ENCODE data around the gene MAPKBP1.
A peak's percentile ranks its signal among the peaks of the same experiment; 100 is the strongest.

The MAPKBP1 gene

GRCh38 chr15:41866263-41866703, 92.0 kb downstream of the MAPKBP1 start:
- DNase-seq (ENCODE audit: low read depth): no peak
- H3K9ac ChIP-seq (ENCODE audit: low read length): no peak overlapping the region
- no peak overlapping the region for H3K4me3 ChIP-seq (ENCODE audit: low read length)
- H3K4me1 ChIP-seq (ENCODE audit: control insufficient read depth, insufficient read depth, low read length): peaks cover 24% of the 10 kb centered on the region
- H3K9me3 ChIP-seq (ENCODE audit: control insufficient read depth, low read length): no peaks in the 10 kb centered on the region
- H3K36me3 ChIP-seq (ENCODE audit: control insufficient read depth, insufficient read depth, low read length, severe bottlenecking): no peaks in the 10 kb centered on the region
- H3K27me3 ChIP-seq (replicated peaks; ENCODE audit: control insufficient read depth, insufficient read depth, low read length): peaks cover 17% of the 10 kb centered on the region

- H3K4me1 ChIP-seq (ENCODE audit: control insufficient read depth, insufficient read depth, low read length): peaks cover 24% of the 10 kb centered on the region
- no peaks in the 10 kb centered on the region for H3K36me3 ChIP-seq (ENCODE audit: control insufficient read depth, insufficient read depth, low read length, severe bottlenecking)
- peaks cover 18% of the 10 kb centered on the region for H3K27me3 ChIP-seq (replicated peaks; ENCODE audit: control insufficient read depth, insufficient read depth, low read length)
- no peak overlapping the region for H3K4me3 ChIP-seq (ENCODE audit: low read length)
- DNase-seq (ENCODE audit: low read depth): no peak
- no peak overlapping the region for H3K9ac ChIP-seq (ENCODE audit: low read length)
- H3K9me3 ChIP-seq (ENCODE audit: control insufficient read depth, low read length): no peaks in the 10 kb centered on the region
These were observed 92.7 kb downstream of the MAPKBP1 start for GRCh38 chr15:41866872-41867579.

- Histone ChIP-seq H3K4me1 (ENCODE audit: control insufficient read depth, insufficient read depth, low read length) (peaks cover 24% of the 10 kb centered on the region), H3K4me3 (ENCODE audit: low read length) (no peak overlapping the region), H3K9me3 (ENCODE audit: control insufficient read depth, low read length) (no peaks in the 10 kb centered on the region), H3K27me3 (replicated peaks; ENCODE audit: control insufficient read depth, insufficient read depth, low read length) (peaks cover 17% of the 10 kb centered on the region), H3K36me3 (ENCODE audit: control insufficient read depth, insufficient read depth, low read length, severe bottlenecking) (no peaks in the 10 kb centered on the region), H3K9ac (ENCODE audit: low read length) (no peak overlapping the region)
- no peak for DNase-seq (ENCODE audit: low read depth)
These were observed 94.0 kb downstream of the MAPKBP1 start for GRCh38 chr15:41868321-41868720.

GRCh38 chr15:41869770-41870688, 95.7 kb downstream of the MAPKBP1 start:
- Histone ChIP-seq H3K27me3 (replicated peaks; ENCODE audit: control insufficient read depth, insufficient read depth, low read length) (peaks cover 25% of the 10 kb centered on the region), H3K9ac (ENCODE audit: low read length) (no peak overlapping the region), H3K4me1 (ENCODE audit: control insufficient read depth, insufficient read depth, low read length) (peaks cover 24% of the 10 kb centered on the region), H3K4me3 (ENCODE audit: low read length) (no peak overlapping the region), H3K9me3 (ENCODE audit: control insufficient read depth, low read length) (no peaks in the 10 kb centered on the region), H3K36me3 (ENCODE audit: control insufficient read depth, insufficient read depth, low read length, severe bottlenecking) (no peaks in the 10 kb centered on the region)
- no peak for DNase-seq (ENCODE audit: low read depth)

GRCh38 chr15:41870689-41871081, 96.4 kb downstream of the MAPKBP1 start:
- Histone ChIP-seq H3K9ac (ENCODE audit: low read length) (no peak overlapping the region), H3K27me3 (replicated peaks; ENCODE audit: control insufficient read depth, insufficient read depth, low read length) (peaks cover 25% of the 10 kb centered on the region), H3K4me3 (ENCODE audit: low read length) (no peak overlapping the region), H3K36me3 (ENCODE audit: control insufficient read depth, insufficient read depth, low read length, severe bottlenecking) (no peaks in the 10 kb centered on the region), H3K4me1 (ENCODE audit: control insufficient read depth, insufficient read depth, low read length) (peaks cover 24% of the 10 kb centered on the region), H3K9me3 (ENCODE audit: control insufficient read depth, low read length) (no peaks in the 10 kb centered on the region)
- DNase-seq (ENCODE audit: low read depth): peak; percentile 16

GRCh38 chr15:41871175-41871905, 97.1 kb downstream of the MAPKBP1 start:
- no peak overlapping the region for H3K9ac ChIP-seq (ENCODE audit: low read length)
- DNase-seq (ENCODE audit: low read depth): no peak
- H3K9me3 ChIP-seq (ENCODE audit: control insufficient read depth, low read length): no peaks in the 10 kb centered on the region
- H3K27me3 ChIP-seq (replicated peaks; ENCODE audit: control insufficient read depth, insufficient read depth, low read length): peaks cover 25% of the 10 kb centered on the region
- no peak overlapping the region for H3K4me3 ChIP-seq (ENCODE audit: low read length)
- H3K4me1 ChIP-seq (ENCODE audit: control insufficient read depth, insufficient read depth, low read length): peaks cover 24% of the 10 kb centered on the region
- H3K36me3 ChIP-seq (ENCODE audit: control insufficient read depth, insufficient read depth, low read length, severe bottlenecking): no peaks in the 10 kb centered on the region

- Histone ChIP-seq H3K36me3 (ENCODE audit: control insufficient read depth, insufficient read depth, low read length, severe bottlenecking) (no peaks in the 10 kb centered on the region), H3K4me1 (ENCODE audit: control insufficient read depth, insufficient read depth, low read length) (peaks cover 24% of the 10 kb centered on the region), H3K9ac (ENCODE audit: low read length) (no peak overlapping the region), H3K4me3 (ENCODE audit: low read length) (no peak overlapping the region), H3K27me3 (replicated peaks; ENCODE audit: control insufficient read depth, insufficient read depth, low read length) (peaks cover 25% of the 10 kb centered on the region), H3K9me3 (ENCODE audit: control insufficient read depth, low read length) (no peaks in the 10 kb centered on the region)
- DNase-seq (ENCODE audit: low read depth): no peak
These were observed 98.0 kb downstream of the MAPKBP1 start for GRCh38 chr15:41872166-41872747.

- H3K36me3 ChIP-seq (ENCODE audit: control insufficient read depth, insufficient read depth, low read length, severe bottlenecking): no peaks in the 10 kb centered on the region
- DNase-seq (ENCODE audit: low read depth): no peak
- no peaks in the 10 kb centered on the region for H3K9me3 ChIP-seq (ENCODE audit: control insufficient read depth, low read length)
These were observed 99.4 kb downstream of the MAPKBP1 start for GRCh38 chr15:41873711-41874110.

GRCh38 chr15:41874736-41875135, 100.5 kb downstream of the MAPKBP1 start:
- Histone ChIP-seq H3K27me3 (replicated peaks; ENCODE audit: control insufficient read depth, insufficient read depth, low read length) (peaks cover 34% of the 10 kb centered on the region), H3K4me3 (ENCODE audit: low read length) (no peak overlapping the region), H3K9ac (ENCODE audit: low read length) (no peak overlapping the region), H3K9me3 (ENCODE audit: control insufficient read depth, low read length) (no peaks in the 10 kb centered on the region), H3K36me3 (ENCODE audit: control insufficient read depth, insufficient read depth, low read length, severe bottlenecking) (no peaks in the 10 kb centered on the region), H3K4me1 (ENCODE audit: control insufficient read depth, insufficient read depth, low read length) (peaks cover 16% of the 10 kb centered on the region)
- no peak for DNase-seq (ENCODE audit: low read depth)

More at GRCh38 chr15:41873711-41874110, 99.4 kb downstream of the MAPKBP1 start:
- Histone ChIP-seq H3K9ac (ENCODE audit: low read length) (no peak overlapping the region), H3K27me3 (replicated peaks; ENCODE audit: control insufficient read depth, insufficient read depth, low read length) (peaks cover 25% of the 10 kb centered on the region), H3K4me3 (ENCODE audit: low read length) (no peak overlapping the region), H3K4me1 (ENCODE audit: control insufficient read depth, insufficient read depth, low read length) (peaks cover 24% of the 10 kb centered on the region)

GRCh38 chr15:41876007-41876406, 101.7 kb downstream of the MAPKBP1 start:
- Histone ChIP-seq H3K27me3 (replicated peaks; ENCODE audit: control insufficient read depth, insufficient read depth, low read length) (peaks cover 43% of the 10 kb centered on the region), H3K4me1 (ENCODE audit: control insufficient read depth, insufficient read depth, low read length) (peaks cover 3% of the 10 kb centered on the region), H3K36me3 (ENCODE audit: control insufficient read depth, insufficient read depth, low read length, severe bottlenecking) (no peaks in the 10 kb centered on the region), H3K9ac (ENCODE audit: low read length) (no peak overlapping the region), H3K4me3 (ENCODE audit: low read length) (no peak overlapping the region), H3K9me3 (ENCODE audit: control insufficient read depth, low read length) (no peaks in the 10 kb centered on the region)
- no peak for DNase-seq (ENCODE audit: low read depth)

Data from adipocyte (in vitro differentiated cells).